GM19467 (cell line): Measurements from ENCODE around the gene B9D1.
A peak's percentile ranks its signal among the peaks of the same experiment; 100 is the strongest.

Experiments
- ATAC-seq: cut with Tn5 transposase; IDR thresholded peaks from one replicate; pipeline ENCODE4 v1.9.1; 2021; ENCODE audit warnings: mild to moderate bottlenecking, moderate library complexity; ENCODE audit not compliant: unreplicated experiment

Gene B9D1

DNA sequence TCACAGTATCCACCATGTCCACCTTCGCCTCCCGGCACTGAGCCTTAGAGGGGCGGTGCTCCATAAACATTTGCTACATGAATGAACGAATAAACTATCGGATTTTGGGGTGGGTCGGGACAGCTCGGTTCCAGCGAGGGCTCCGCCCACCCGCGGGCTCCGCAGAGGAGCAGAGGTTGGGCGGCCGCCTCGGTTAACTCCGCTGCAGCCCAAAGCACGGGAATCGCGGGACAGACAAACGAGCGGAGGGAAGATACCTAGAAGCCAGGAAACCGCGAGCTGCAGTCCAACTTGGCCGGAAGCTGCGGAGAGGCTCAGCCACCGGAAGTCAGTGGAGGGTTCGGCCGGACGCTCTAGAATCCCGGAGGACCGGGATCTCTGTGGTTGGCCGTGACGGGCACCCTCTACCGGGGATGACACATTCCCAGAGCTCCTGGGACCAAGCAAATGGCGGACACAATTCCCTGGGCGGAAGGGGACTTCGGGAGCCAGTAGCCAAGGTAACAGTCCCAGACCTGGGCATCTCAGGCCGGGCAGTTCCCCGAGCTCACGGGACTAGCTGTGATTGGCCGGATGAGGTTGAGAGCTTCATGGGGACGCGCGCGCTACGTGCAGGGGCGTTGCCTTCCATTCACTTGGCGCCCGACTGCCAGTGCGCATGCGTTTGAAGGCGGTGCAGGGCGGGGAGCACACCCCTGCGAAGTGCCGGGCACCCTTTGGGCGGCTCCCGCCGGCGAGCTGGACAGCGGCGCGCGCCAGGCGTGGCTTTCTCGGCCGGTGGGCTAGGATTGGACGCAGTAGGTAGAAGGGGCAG, 15.3 kb upstream of the B9D1 start:
- peak; percentile 95 for ATAC-seq

DNA sequence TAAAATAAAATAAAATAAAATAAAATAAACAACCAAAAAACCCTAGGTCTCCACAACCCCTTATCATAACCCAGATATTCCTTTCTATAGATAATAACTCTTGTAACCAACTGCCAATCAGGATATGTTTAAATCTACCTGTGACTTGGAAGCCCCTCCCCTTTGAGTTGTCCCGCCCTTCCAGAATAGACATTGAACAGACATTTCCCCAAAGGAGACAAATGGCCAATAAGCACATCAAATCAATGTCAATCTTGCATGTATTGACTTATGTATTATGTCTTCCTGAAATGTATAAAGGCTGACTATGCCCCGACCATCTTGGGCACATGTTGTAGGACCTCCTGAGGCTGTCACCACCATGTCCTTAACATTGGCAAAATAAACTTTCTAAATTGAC, 14.3 kb upstream of the B9D1 start:
- ATAC-seq = no peak

- ATAC-seq = no peak
These were observed 13.2 kb upstream of the B9D1 start for GRCh38 chr17:19375732-19376131.

DNA sequence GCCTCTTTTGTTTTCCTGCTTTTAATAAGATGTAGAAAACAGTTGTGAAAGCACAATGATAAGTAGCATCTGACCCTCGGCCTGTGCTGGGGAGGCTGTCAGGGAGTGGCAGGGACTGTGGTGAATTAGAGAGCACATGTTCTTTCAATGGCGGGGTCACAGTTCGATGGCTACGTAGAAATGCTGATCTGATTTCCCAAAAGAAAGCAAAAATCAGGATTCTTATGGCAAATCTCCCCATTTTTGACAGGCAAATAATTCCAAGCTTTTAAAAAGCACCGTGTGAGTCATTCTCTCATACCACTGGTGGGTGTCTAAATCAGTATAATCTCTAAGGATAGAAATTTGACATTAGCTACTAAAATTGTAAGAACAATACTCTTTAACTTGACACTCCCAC, 11.6 kb upstream of the B9D1 start:
- no peak for ATAC-seq

- ATAC-seq = no peak
These were observed 10.5 kb upstream of the B9D1 start for GRCh38 chr17:19372866-19373504.

GRCh38 chr17:19372439-19372838, 9.9 kb upstream of the B9D1 start:
- ATAC-seq = no peak

DNA sequence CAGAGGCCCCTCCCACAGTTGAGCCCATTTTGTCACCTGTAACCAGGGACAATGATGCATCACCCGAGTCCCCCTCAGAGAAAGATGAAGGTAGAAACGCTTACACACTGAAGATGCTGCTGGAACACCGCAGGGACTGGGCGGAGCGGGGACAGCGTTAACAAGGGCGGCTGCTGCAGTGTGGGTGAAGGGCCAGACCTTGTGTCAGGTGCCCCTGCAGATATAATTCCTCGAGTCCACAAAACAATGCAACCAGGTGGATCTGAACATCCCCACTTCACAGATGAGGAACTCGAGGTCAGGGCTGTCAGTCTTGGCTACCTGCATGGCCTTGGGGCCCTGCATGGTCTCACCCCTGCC, 9.5 kb upstream of the B9D1 start:
- no peak for ATAC-seq

- no peak for ATAC-seq
These were observed 8.9 kb upstream of the B9D1 start for GRCh38 chr17:19371259-19372010.

- peak; percentile 59 for ATAC-seq
These were observed 8.0 kb upstream of the B9D1 start for GRCh38 chr17:19370493-19370960.

GRCh38 chr17:19369846-19370492, 7.4 kb upstream of the B9D1 start:
- no peak for ATAC-seq

GRCh38 chr17:19369107-19369778, 6.7 kb upstream of the B9D1 start:
- ATAC-seq = no peak

DNA sequence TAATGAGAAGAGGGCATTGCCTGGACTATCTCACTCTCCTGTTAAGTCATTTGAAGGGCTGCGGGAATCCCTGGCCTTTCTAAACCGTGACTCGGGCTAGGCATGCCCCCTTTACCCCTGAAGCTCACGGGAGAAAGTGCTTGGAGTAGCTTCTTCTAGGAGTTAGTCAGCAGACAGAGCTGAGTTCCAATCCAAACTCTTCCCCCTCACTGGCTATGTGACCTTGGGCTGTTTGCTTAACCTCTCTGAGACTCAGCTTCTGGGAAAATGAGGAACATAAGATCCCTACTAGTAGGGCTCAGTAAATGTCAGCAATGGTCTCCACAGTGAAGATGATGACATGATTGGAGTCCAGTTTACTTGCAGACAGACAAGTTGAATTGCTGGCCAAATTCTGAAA, 5.7 kb upstream of the B9D1 start:
- no peak for ATAC-seq

DNA sequence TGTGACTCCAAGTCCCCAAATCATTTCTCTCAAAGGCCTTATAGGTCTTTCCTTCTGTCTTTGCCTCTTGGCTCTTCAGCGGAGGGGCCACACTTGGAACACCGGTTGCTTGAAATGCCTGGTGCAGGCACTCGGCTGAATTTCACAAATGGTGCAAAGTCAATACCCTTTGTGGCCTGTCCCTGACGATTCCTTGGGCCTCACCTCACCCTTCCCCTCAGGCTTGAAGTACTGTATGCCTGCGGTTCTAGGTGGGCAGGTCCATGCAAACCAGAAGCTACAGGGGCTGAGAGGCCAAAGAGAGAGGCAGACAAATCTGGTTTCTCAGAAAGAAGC, 4.1 kb upstream of the B9D1 start:
- no peak for ATAC-seq

GRCh38 chr17:19365833-19366636, 3.5 kb upstream of the B9D1 start:
- no peak for ATAC-seq

- ATAC-seq = no peak
These were observed 2.9 kb upstream of the B9D1 start for GRCh38 chr17:19365499-19365817.

GRCh38 chr17:19364699-19365498, 2.4 kb upstream of the B9D1 start:
- no peak for ATAC-seq

DNA sequence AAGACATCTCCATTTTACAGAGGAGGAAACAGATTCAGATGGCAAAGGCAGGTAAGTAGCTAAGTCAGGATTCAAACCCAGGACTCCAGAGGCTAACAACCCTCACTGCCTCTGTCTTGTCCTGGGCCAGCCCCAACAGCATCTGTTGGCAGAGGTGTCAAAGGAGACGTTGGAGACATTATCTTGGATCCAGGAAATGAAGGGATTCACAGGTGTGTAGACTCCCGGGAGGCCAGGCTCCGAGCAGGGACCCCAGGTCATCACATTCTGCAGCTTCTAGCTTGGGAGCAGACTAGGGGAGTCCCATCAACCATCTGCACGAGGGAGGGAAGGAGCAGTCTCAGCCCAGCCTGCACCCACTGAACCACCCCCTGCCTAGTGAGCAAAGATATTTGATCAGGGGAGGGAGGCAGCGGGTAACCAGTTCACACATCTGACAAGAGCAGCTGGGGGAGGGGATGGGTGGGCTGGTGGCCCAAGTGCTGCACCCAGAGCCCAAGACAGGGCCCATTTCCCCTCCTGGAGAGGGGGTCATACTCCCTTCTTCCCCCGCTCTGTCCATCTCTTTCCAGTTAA, 1.0 kb upstream of the B9D1 start:
- no peak for ATAC-seq

DNA sequence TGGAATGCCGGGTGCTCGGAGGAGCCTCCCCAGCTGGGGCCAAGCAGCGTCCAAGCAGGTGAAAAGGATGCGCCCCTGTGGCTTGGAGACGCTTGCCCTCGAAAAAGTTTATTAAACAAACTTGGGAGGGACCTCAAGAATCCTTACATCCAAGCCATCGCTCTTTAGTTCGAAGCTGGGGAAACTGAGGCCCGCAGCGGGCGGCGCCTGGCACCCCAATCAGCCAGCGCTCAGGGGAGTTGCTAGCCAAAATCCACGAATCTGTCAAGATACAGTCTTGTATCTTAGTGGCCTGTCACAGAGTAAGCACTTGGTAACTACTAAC, 553 bp upstream of the B9D1 start:
- no peak for ATAC-seq

- ATAC-seq = no peak
These were observed 613 bp downstream of the B9D1 start for GRCh38 chr17:19361944-19362276.
